ENCODE results near the gene CTNNA3. TPM values are rescaled to one million over a fixed set of nuclear protein-coding genes. Genes with fewer than 3 reads are reported as not detected.

Gene CTNNA3
- total and polyA plus RNA-seq, 2 of the 4 experiments (the other 2 are of a cell fraction), result 0.19 to 0.90 TPM

- Histone ChIP-seq H3K4me2 (ENCODE audit: low read depth, low read length) (no peak overlapping the region), H4K8ac (ENCODE audit: low read depth in 2 of 2, low read length in 2 of 2) (no peak overlapping the region), H3K27me3 (ENCODE audit: control insufficient read depth, insufficient read depth, low read length) (no peaks in the 10 kb centered on the region), H2AK9ac (replicated peaks; ENCODE audit: low read depth, low read length, poor library complexity) (no peak overlapping the region), H3K79me1 (ENCODE audit: low read depth in 1 of 2, low read length in 2 of 2) (no peaks in the 10 kb centered on the region), H3K36me3 (ENCODE audit: control insufficient read depth, insufficient read depth, low read length) (no peaks in the 10 kb centered on the region), H3K18ac (ENCODE audit: low read depth, low read length) (no peak overlapping the region), H3K23ac (ENCODE audit: low read depth, low read length) (no peak overlapping the region), H3K4me1 (ENCODE audit: control insufficient read depth, insufficient read depth, low read length) (no peaks in the 10 kb centered on the region), H3K4ac (ENCODE audit: low read depth, low read length) (no peak overlapping the region), H3K4me3 (ENCODE audit: insufficient read depth, low read depth, low read length) (no peak overlapping the region), H4K20me1 (ENCODE audit: insufficient read depth, low read length) (no peaks in the 10 kb centered on the region), H2BK120ac (ENCODE audit: low read depth, low read length) (no peak overlapping the region), H2AFZ (replicated peaks; ENCODE audit: low read length, poor library complexity) (no peak overlapping the region), H3K27ac (ENCODE audit: insufficient read depth, low read length) (no peak overlapping the region), H2BK5ac (ENCODE audit: low read depth, low read length, poor library complexity, severe bottlenecking) (no peak overlapping the region), H2BK20ac (ENCODE audit: low read depth, low read length) (no peak overlapping the region), H2BK15ac (ENCODE audit: low read depth, low read length) (no peak overlapping the region), H3K9ac (ENCODE audit: low read depth, low read length) (no peak overlapping the region), H4K91ac (ENCODE audit: insufficient read depth, low read depth, low read length) (no peak overlapping the region), H3K9me3 (ENCODE audit: control insufficient read depth, insufficient read depth, low read length) (no peaks in the 10 kb centered on the region), H3K9me1 (ENCODE audit: insufficient read depth, low read length) (no peaks in the 10 kb centered on the region), H4K5ac (ENCODE audit: low read depth, low read length) (no peak overlapping the region), H2AK5ac (ENCODE audit: low read depth, low read length) (no peak overlapping the region), H3K14ac (replicated peaks; ENCODE audit: low read depth, low read length) (no peak overlapping the region), H3K56ac (ENCODE audit: extremely low read depth, insufficient read depth, low read length) (no peak overlapping the region)
- no CpG with 5 or more reads among the region's 2 CpGs for WGBS, 2 experiments (ENCODE audit: extremely low coverage in 2 of 2, insufficient read length in 1 of 2)
- in situ Hi-C loops (cut with MboI; ENCODE audit: low sequenced_read_pairs), result no loop called here
- TF ChIP-seq, protein P1, sequence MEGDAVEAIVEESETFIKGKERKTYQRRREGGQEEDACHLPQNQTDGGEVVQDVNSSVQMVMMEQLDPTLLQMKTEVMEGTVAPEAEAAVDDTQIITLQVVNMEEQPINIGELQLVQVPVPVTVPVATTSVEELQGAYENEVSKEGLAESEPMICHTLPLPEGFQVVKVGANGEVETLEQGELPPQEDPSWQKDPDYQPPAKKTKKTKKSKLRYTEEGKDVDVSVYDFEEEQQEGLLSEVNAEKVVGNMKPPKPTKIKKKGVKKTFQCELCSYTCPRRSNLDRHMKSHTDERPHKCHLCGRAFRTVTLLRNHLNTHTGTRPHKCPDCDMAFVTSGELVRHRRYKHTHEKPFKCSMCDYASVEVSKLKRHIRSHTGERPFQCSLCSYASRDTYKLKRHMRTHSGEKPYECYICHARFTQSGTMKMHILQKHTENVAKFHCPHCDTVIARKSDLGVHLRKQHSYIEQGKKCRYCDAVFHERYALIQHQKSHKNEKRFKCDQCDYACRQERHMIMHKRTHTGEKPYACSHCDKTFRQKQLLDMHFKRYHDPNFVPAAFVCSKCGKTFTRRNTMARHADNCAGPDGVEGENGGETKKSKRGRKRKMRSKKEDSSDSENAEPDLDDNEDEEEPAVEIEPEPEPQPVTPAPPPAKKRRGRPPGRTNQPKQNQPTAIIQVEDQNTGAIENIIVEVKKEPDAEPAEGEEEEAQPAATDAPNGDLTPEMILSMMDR (conservative IDR thresholded peaks at IDR 0.05; ENCODE audit: low read depth, low read length), result no peak
- TF ChIP-seq CEBPB (IDR thresholded peaks at IDR 0.05; ENCODE audit: low read depth, low read length), result no peak
- TF ChIP-seq MAFK (IDR thresholded peaks at IDR 0.05; ENCODE audit: low read depth, low read length), result no peak
- no peak for TF ChIP-seq RAD21 (IDR thresholded peaks at IDR 0.05; ENCODE audit: low read length)
- no peak for TF ChIP-seq POLR2A (IDR thresholded peaks at IDR 0.05; ENCODE audit: low read depth, low read length)
- no peak for TF ChIP-seq RFX5 (IDR thresholded peaks at IDR 0.05; ENCODE audit: low read depth, low read length)
- no peak for TF ChIP-seq RCOR1 (IDR thresholded peaks at IDR 0.05; ENCODE audit: insufficient replicate concordance, low read length)
- no peak for TF ChIP-seq FOS (IDR thresholded peaks at IDR 0.05; ENCODE audit: low read depth, low read length)
- no peak for TF ChIP-seq NFE2L2 (IDR thresholded peaks at IDR 0.05; ENCODE audit: low read depth, low read length)
- TF ChIP-seq, protein P2, sequence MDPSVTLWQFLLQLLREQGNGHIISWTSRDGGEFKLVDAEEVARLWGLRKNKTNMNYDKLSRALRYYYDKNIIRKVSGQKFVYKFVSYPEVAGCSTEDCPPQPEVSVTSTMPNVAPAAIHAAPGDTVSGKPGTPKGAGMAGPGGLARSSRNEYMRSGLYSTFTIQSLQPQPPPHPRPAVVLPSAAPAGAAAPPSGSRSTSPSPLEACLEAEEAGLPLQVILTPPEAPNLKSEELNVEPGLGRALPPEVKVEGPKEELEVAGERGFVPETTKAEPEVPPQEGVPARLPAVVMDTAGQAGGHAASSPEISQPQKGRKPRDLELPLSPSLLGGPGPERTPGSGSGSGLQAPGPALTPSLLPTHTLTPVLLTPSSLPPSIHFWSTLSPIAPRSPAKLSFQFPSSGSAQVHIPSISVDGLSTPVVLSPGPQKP (IDR thresholded peaks at IDR 0.05; ENCODE audit: borderline replicate concordance, low read depth, low read length), result no peak
- TF ChIP-seq MAZ (IDR thresholded peaks at IDR 0.05; ENCODE audit: borderline replicate concordance, low read depth, low read length), result no peak
- TF ChIP-seq, protein P3, sequence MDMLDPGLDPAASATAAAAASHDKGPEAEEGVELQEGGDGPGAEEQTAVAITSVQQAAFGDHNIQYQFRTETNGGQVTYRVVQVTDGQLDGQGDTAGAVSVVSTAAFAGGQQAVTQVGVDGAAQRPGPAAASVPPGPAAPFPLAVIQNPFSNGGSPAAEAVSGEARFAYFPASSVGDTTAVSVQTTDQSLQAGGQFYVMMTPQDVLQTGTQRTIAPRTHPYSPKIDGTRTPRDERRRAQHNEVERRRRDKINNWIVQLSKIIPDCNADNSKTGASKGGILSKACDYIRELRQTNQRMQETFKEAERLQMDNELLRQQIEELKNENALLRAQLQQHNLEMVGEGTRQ (IDR thresholded peaks at IDR 0.05; ENCODE audit: low read depth, low read length), result no peak
- no peak for TF ChIP-seq SMC3 (IDR thresholded peaks at IDR 0.05; ENCODE audit: low read depth, low read length)
- TF ChIP-seq MXI1 (IDR thresholded peaks at IDR 0.05; ENCODE audit: borderline replicate concordance, low read depth, low read length), result no peak
- TF ChIP-seq BHLHE40 (IDR thresholded peaks at IDR 0.05; ENCODE audit: low read depth, low read length), result no peak
- no peak for TF ChIP-seq CHD1 (IDR thresholded peaks at IDR 0.05; ENCODE audit: low read depth, low read length)
- intact Hi-C loops (cut with micrococcal nuclease), result no loop called here
- dilution Hi-C loops (cut with HindIII; ENCODE audit: low sequenced_read_pairs, unreplicated experiment), result no loop called here
- CTCF ChIA-PET, result no interaction called here
- no TSS peak for BruUV-seq (replicated peaks)
- no peak for ATAC-seq (ENCODE audit: low read depth)
- POLR2A ChIA-PET (ENCODE audit: unreplicated experiment), result no interaction called here
- DNase-seq, result no peak
Measured at GRCh38 chr10:67036808-67037207, 659.2 kb downstream of the CTNNA3 start.
